Esophagus mucosa (tissue), 1 donor: ENCODE measurements around the gene CBFA2T3. TPM values are rescaled to one million over a fixed set of nuclear protein-coding genes. Genes with fewer than 3 reads are reported as not detected.

ENCODE experiments used
- ATAC-seq: fragments of 200-7000 bp; cut with Tn5 transposase; one replicate; pipeline ENCODE4 v1.9.1; 2020
- total RNA-seq: library from RNA; stranded (reverse); gene quantifications from one replicate; pipeline ENCODE4 v1.2.4, GENCODE V29; 2023
- donor health status: DM: yes; HTN: yes; CAD: no.

The CBFA2T3 gene
- total RNA-seq, 1 donor from 2014 or later, result 1.1 TPM

DNA sequence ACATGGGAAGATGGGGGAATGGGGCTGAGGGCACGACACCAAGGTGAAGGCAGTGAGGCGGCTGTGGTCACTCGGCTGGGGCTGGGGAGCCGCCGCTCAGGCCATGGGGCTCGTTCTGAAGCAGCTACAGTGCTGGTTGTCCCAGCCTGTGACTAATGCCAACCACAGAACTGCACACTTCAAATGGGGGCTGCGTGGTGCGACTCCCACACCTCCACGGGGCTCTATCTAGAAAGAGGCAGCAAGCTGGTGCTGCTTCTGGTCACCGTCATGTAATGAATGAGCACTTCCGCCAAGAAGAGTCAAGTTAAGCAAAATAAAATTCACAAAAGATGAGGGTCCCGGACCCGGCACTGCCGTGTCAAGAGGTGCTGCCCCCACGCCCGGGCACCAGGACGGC lies 140.2 kb downstream of the CBFA2T3 start:
- ATAC-seq, result no peak

DNA sequence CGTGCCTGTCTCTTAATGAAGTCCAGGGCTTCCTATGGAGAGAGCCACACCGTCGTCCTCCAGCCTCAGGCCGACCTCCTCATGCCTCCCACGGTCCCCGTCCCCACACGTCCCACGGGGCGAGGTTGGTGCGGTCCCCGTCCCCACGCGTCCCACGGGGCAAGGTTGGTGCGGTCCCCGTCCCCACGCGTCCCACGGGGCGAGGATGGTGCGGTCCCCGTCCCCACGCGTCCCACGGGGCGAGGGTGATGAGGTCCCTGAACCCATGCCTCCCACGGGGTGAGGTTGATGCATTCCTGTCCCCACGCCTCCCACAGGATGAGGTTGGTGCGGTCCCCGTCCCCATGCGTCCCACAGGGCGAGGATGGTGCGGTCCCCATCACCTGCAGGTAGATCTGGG lies 141.2 kb downstream of the CBFA2T3 start:
- ATAC-seq, result no peak

GRCh38 chr16:88835383-88835782 lies 141.6 kb downstream of the CBFA2T3 start:
- ATAC-seq, result no peak

DNA sequence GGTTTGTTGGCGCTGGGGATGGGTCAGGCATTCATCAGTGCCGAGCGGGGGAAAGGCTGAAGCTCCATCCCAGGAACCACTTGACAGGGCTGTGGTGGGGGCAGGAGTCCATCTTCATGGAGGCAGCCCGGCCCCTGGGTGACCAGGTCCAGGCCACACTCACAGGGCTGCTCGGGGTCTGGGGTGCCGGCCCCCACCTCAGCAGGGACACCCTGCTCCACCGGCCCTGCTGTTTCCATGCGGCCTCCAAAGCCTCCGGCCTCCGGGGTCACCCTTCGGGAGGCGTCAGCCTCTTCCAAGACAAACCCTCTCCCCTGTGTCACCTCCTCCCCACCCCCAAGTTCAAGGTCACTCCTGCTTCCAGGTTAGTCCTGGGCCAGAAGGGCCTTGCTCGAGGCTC lies 142.3 kb downstream of the CBFA2T3 start:
- no peak for ATAC-seq

DNA sequence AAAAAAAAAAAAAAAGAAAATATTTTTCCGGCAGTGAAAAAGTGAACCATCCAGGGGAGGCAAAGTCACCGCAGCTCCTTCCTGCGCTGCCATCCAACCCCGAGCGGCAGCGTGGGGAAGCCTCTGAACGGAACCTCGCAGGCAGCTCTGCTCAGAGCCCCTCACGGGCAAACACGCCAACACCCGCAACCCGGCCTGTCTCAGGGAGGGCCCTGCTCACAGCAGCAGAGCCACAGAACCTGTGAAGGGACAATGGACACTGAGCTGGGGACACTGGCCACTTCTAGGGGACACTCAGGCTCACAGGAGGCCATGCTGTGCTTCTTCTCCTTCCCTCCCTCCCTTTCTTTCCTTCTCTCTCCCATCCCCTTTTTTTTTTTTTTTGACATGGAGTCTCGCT lies 143.9 kb downstream of the CBFA2T3 start:
- no peak for ATAC-seq

GRCh38 chr16:88831838-88832237 lies 145.2 kb downstream of the CBFA2T3 start:
- ATAC-seq, result peak; percentile 45

DNA sequence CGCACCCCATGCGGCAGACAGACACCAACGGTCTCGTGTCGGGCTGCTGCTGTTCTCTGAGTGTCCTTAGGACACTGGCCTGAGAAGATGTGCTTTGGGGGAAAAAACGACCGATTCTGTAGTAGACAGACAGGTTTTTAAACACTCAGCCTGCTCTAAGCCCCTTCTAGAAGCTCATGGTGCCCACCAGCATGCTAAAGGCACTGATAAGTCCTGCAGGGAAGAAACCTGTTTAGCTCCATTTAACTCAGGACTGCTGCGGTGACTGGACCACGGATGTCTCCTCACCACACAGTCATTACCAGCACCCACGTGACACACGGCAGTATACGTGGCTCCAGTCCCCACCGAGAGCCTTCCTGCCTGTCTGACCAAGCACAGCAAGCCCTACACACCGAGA lies 146.2 kb downstream of the CBFA2T3 start:
- ATAC-seq, result no peak

GRCh38 chr16:88830258-88830657 lies 146.7 kb downstream of the CBFA2T3 start:
- ATAC-seq, result no peak

GRCh38 chr16:88828711-88829110 lies 148.3 kb downstream of the CBFA2T3 start:
- ATAC-seq, result no peak

GRCh38 chr16:88827727-88828126 lies 149.3 kb downstream of the CBFA2T3 start:
- no peak for ATAC-seq

DNA sequence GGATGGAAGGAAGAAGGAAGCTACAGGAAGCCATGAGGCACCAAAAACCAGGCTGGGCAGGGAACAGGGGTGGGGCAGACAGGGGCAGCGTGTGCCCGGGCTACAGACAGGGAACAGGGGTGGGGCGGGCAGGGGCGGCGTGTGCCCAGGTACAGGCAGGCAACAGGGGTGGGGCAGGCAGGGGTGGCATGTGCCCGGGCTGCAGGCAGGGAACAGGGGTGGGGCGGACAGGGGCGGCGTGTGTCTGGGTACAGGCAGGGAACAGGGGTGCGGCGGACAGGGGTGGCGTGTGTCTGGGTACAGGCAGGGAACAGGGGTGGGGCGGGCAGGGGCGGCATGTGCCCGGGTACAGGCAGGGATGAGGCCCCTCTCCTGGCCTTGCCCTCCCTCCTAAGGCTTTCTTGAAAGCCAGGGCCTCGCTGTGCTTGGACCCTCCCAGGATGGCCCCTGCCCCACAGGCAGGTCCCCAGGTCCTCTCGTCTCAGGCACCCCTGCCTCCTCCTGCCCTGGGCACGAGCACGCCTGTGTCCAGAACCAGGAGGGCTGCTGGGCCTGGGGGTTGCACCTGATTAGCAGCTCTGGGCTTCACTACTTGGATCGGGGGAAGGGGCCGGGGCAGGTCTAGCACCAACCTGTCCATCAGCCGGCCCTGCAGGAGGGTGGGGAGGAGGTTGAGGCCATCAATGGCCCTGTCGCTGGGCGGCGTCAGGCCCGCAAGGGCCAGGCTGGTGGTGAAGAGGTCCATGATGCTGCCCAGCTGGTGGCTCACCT lies 150.8 kb downstream of the CBFA2T3 start:
- peak; percentile 87 for ATAC-seq

- ATAC-seq, result no peak
Observed at GRCh38 chr16:88825146-88825545, 151.9 kb downstream of the CBFA2T3 start.

Other genes starting within 250 kb of the CBFA2T3 start
- 64.7 TPM for gene PIEZO1, start 192.0 kb downstream of the CBFA2T3 start, total RNA-seq
- gene CDT1, start 173.4 kb downstream of the CBFA2T3 start, total RNA-seq, result 21.6 TPM
- gene APRT, start 165.3 kb downstream of the CBFA2T3 start, total RNA-seq, result 207 TPM
- gene GALNS, start 120.3 kb downstream of the CBFA2T3 start, total RNA-seq, result 17.0 TPM
- gene TRAPPC2L, start 120.1 kb downstream of the CBFA2T3 start, total RNA-seq, result 61.0 TPM
- not detected for gene PABPN1L, start 110.5 kb downstream of the CBFA2T3 start, total RNA-seq
- 14.1 TPM for gene ACSF3, start 116.6 kb upstream of the CBFA2T3 start, total RNA-seq
- not detected for gene CDH15, start 194.5 kb upstream of the CBFA2T3 start, total RNA-seq
- gene SLC22A31, start 223.3 kb upstream of the CBFA2T3 start, total RNA-seq, result not detected
- 5.3 TPM for gene ZNF778, start 240.5 kb upstream of the CBFA2T3 start, total RNA-seq